ENCODE measurements around the gene ACTR2.

GRCh38 chr2:65252640-65253039 lies 25.0 kb downstream of the ACTR2 start:
- TF ChIP-seq, protein P1, sequence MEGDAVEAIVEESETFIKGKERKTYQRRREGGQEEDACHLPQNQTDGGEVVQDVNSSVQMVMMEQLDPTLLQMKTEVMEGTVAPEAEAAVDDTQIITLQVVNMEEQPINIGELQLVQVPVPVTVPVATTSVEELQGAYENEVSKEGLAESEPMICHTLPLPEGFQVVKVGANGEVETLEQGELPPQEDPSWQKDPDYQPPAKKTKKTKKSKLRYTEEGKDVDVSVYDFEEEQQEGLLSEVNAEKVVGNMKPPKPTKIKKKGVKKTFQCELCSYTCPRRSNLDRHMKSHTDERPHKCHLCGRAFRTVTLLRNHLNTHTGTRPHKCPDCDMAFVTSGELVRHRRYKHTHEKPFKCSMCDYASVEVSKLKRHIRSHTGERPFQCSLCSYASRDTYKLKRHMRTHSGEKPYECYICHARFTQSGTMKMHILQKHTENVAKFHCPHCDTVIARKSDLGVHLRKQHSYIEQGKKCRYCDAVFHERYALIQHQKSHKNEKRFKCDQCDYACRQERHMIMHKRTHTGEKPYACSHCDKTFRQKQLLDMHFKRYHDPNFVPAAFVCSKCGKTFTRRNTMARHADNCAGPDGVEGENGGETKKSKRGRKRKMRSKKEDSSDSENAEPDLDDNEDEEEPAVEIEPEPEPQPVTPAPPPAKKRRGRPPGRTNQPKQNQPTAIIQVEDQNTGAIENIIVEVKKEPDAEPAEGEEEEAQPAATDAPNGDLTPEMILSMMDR (IDR thresholded peaks at IDR 0.05), result no peak
- no peak for TF ChIP-seq POLR2AphosphoS5 (IDR thresholded peaks at IDR 0.05)
- TF ChIP-seq EP300 (IDR thresholded peaks at IDR 0.05), result no peak
